ENCODE results near the gene POU6F2.

DNA sequence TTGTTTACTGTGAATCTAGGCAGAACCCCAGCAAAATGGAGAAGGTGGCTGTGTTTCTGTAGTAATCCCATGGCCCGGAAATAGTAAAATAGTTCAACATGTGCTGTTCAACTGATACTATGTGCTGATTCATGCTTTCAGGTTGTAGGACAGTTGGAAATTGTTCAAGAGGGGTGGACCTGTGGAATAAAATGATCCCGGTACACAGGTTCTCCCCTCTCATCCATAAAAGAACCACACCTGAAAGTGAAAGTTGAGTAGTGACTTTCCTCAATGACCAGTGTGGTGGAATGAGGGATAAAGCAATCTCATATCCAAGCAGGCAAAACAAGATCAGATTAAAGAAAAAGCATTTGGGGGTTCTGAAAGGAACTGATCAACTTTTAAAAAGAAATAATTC, 177.1 kb downstream of the POU6F2 start:
- TF ChIP-seq, protein P1, sequence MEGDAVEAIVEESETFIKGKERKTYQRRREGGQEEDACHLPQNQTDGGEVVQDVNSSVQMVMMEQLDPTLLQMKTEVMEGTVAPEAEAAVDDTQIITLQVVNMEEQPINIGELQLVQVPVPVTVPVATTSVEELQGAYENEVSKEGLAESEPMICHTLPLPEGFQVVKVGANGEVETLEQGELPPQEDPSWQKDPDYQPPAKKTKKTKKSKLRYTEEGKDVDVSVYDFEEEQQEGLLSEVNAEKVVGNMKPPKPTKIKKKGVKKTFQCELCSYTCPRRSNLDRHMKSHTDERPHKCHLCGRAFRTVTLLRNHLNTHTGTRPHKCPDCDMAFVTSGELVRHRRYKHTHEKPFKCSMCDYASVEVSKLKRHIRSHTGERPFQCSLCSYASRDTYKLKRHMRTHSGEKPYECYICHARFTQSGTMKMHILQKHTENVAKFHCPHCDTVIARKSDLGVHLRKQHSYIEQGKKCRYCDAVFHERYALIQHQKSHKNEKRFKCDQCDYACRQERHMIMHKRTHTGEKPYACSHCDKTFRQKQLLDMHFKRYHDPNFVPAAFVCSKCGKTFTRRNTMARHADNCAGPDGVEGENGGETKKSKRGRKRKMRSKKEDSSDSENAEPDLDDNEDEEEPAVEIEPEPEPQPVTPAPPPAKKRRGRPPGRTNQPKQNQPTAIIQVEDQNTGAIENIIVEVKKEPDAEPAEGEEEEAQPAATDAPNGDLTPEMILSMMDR (IDR thresholded peaks at IDR 0.05) = no peak
- TF ChIP-seq EP300 (IDR thresholded peaks at IDR 0.05; ENCODE audit: low read depth) = no peak
- no peak for TF ChIP-seq POLR2A (IDR thresholded peaks at IDR 0.05)

Measured in transverse colon (tissue), 3 donors.